Activated effector memory CD4-positive, alpha-beta T cell treated with anti-CD3 and anti-CD28 coated beads, Interleukin-2, amount 50 U/mL, for 16 hours (primary cell): ENCODE measurements around the gene NEB.

ENCODE experiments used
- DNase-seq: peaks from one replicate; pipeline ENCODE4 v3.0.0-alpha.2; 2020

Gene NEB

DNA sequence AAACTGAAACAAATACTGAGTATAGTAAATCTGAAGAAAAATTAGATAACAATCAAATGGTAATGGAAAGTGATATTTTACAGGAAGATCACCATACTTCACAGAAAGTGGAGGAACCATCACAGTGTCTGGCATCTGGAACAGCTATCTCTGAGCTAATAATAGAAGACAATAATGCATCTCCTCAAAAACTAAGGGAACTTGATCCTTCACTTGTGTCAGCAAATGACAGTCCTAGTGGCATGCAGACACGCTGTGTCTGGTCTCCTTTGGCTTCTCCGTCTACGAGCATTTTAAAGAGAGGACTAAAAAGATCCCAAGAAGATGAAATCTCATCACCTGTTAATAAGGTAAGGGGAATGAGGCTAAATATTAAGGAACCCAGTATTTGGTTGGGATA, 268.5 kb downstream of the NEB start:
- no peak for DNase-seq

DNA sequence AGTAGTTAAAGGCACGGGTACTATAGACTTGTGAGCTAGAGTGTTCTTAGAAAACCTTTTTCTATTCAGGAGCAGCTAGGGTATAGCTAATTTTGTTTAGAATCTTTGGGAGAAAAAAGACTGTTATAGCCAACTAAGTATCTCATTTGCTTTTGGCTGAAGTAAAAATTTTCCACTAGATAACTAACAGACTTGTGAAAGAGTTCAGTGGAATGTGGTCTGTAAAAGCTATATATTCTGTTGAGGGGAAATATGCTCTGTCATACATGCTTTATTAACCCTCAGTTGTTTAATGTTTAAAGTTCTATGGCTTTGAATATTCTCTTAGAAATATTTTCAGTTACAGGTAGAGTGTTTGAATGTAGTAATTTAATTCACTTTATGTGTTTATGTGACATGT, 274.9 kb downstream of the NEB start:
- DNase-seq: no peak

DNA sequence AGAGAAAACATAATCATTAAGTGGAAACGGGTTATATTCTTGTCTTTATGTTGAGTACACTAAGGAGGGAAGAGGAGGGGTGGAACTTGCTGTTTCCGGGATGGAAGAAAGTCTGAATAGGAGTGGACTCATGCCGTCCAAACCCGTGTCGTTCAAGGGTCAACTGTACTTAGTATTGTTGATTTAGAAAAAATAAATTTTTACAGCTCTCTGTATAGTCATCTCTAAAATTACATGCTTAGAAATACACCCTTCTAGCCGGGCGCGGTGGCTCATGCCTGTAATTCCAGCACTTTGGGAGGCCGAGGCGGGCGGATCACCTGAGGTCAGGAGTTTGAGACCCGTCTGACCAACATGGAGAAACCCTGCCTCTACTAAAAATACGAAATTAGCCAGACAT, 295.1 kb downstream of the NEB start:
- DNase-seq: no peak

DNA sequence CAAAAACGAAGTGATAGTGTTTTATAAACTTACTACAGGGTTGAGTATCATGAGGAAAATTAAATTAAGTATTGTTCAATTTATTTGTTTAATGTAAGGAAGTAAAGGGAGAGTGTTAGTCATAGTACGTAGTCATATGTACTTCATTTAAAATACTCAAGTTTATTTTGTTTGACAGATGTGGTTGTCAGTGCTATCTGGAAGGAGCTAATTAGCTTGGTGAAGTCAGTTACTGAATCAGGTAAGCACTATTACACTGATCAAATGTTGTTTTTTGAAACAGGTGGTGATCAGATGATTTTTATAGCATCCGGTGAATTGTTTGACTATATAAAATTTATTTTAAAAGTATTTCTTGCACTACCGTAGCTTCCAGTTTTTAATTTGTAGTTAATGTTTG, 295.8 kb downstream of the NEB start:
- no peak for DNase-seq

DNA sequence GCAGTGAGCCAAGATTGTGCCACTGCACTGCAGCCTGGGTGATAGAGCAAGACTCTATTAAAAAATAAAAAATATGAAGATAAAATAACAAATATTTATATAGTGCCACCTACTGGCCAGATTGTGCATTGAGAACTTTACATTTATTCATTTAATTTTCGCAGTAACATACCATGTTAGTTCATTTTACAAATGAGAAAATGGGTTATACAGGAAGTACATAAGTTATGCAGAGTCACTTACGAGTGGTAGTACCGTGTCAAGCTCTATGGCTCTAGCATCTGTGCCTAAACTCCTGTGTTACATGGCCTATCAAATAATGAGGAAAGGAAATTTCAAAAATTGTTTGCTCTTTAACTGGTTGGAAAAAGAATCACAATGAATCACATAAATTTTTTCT, 296.6 kb downstream of the NEB start:
- DNase-seq: no peak
